PC-9 (cell line): Measurements from ENCODE around the gene BBS9. TPM values are rescaled to one million over a fixed set of nuclear protein-coding genes. Genes with fewer than 3 reads are reported as not detected.

ENCODE experiments used
- BruUV-seq: library from RNA; stranded (reverse); fragments of 400-500 nt; replicated peaks from 2 replicates; lab custom pipeline; 2021; lab: Mats Ljungman, UMichigan
- CTCF ChIA-PET: fragments of 300-600 bp; sonication (Branson Sonifier 250); formaldehyde crosslinking; loops from one replicate; lab custom pipeline; 2022; ENCODE audit warnings: antibody characterized with exemption; lab: Charles Lee
- POLR2A ChIA-PET: fragments of 300-600 bp; sonication (Branson Sonifier 250); formaldehyde crosslinking; loops from one replicate; lab custom pipeline; 2022; ENCODE audit warnings: antibody characterized with exemption; ENCODE audit not compliant: unreplicated experiment; lab: Charles Lee
- DNase-seq, 2 experiments: peaks; one replicate each; pipeline versions ENCODE4 v3.0.0 to v3.0.0-alpha.2; 2015 to 2022; ENCODE audit warnings: mixed read lengths in 1 of 2
- H2AFZ ChIP-seq: fragments of 200-600 bp; sonication (generic); 2 replicates; pipeline ENCODE4 v1.8.1; 2017; ENCODE audit warnings: antibody characterized with exemption
- H3F3A ChIP-seq: fragments of 200-600 bp; sonication (generic); 2 replicates; pipeline ENCODE4 v1.8.1; 2017; ENCODE audit warnings: antibody characterized with exemption, mild to moderate bottlenecking, low read depth; ENCODE audit not compliant: insufficient read depth
- H3K27ac ChIP-seq: fragments of 200-600 bp; sonication (generic); 2 replicates; pipeline ENCODE4 v1.6.1; 2016; ENCODE audit warnings: mixed run types
- H3K27me3 ChIP-seq: fragments of 200-600 bp; sonication (generic); 2 replicates; pipeline ENCODE4 v1.6.1; 2016; ENCODE audit warnings: low read depth, mixed run types; ENCODE audit not compliant: insufficient read depth
- H3K36me3 ChIP-seq: fragments of 200-600 bp; sonication (generic); 2 replicates; pipeline ENCODE4 v1.6.1; 2016; ENCODE audit warnings: low read depth, mixed run types
- H3K4me1 ChIP-seq: fragments of 200-600 bp; sonication (generic); replicated peaks from 2 replicates; pipeline ENCODE4 v1.6.1; 2016; ENCODE audit warnings: mixed run types; ENCODE audit not compliant: insufficient read depth
- H3K4me2 ChIP-seq: fragments of 200-600 bp; sonication (generic); 2 replicates; pipeline ENCODE4 v1.6.1; 2017; ENCODE audit warnings: mixed run types
- H3K4me3 ChIP-seq: fragments of 200-600 bp; sonication (generic); 2 replicates; pipeline ENCODE4 v1.6.1; 2016; ENCODE audit warnings: mixed run types
- H3K79me2 ChIP-seq: fragments of 200-600 bp; sonication (generic); 2 replicates; pipeline ENCODE4 v1.6.1; 2017; ENCODE audit warnings: low read depth, mixed run types
- H3K9me2 ChIP-seq: fragments of 200-600 bp; sonication (generic); 2 replicates; pipeline ENCODE4 v1.8.1; 2017; ENCODE audit warnings: mild to moderate bottlenecking; ENCODE audit not compliant: insufficient read depth
- H3K9me3 ChIP-seq: fragments of 200-600 bp; sonication (generic); 2 replicates; pipeline ENCODE4 v1.8.1; 2016; ENCODE audit warnings: low read depth; ENCODE audit not compliant: insufficient read depth
- H4K20me1 ChIP-seq: fragments of 200-600 bp; sonication (generic); 2 replicates; pipeline ENCODE4 v1.8.1; 2017; ENCODE audit not compliant: insufficient read depth
- CTCF ChIP-seq: fragments of 200-600 bp; sonication (generic); conservative IDR thresholded peaks from 2 replicates; pipeline ENCODE4 v1.6.1; 2017; ENCODE audit warnings: mixed run types, antibody characterized with exemption, mild to moderate bottlenecking, moderate library complexity
- EZH2 ChIP-seq: fragments of 200-600 bp; sonication (generic); IDR thresholded peaks from 2 replicates; pipeline ENCODE4 v1.8.0; 2017; ENCODE audit warnings: antibody characterized with exemption, low read depth
- intact Hi-C: fragments of 100-400 bp; cut with micrococcal nuclease; formaldehyde crosslinking; loops from one replicate; pipeline ENCODE4 v1.10.0; 2022; ENCODE audit not compliant: unreplicated experiment
- total RNA-seq: library from RNA; stranded (reverse); gene quantifications from 2 replicates; pipeline ENCODE4 v1.2.3, GENCODE V29; 2021

BBS9 gene
- total RNA-seq, 1 experiment from 2014 or later = 12.4 TPM

DNA sequence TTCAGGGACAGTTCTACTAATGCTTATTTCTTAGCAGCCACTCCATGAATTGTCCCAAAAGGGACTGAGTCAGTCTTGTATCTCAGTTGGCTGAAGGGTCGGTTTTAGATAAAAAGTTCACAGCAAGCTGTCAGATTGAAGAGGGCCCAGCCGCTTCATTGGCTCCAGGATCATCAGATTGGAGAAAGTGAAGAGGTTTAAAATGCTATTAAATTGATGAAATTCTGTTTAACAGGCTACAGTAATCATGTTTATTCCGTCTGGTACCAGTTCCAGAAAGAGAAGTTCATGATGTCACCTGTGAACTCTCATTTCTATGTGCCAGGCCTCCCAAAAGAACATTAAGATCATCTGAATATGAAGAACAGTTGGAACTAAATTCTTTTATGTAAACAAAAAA, 481.6 kb downstream of the BBS9 start:
- H3K36me3 ChIP-seq = no peaks in the 10 kb centered on the region
- 0 out of 2 replicates have a peak, but pooled peaks cover 4% of the 10 kb centered on the region for H3K9me2 ChIP-seq
- H2AFZ ChIP-seq = no peak overlapping the region
- H3K79me2 ChIP-seq = no peaks in the 10 kb centered on the region
- no TSS peak for BruUV-seq
- POLR2A ChIA-PET = no interaction called here
- H3K9me3 ChIP-seq = no peaks in the 10 kb centered on the region
- H3K4me2 ChIP-seq = no peak overlapping the region
- H3K4me1 ChIP-seq = no peaks in the 10 kb centered on the region
- H3K27ac ChIP-seq = no peak overlapping the region
- intact Hi-C loops = no loop called here
- no peaks in the 10 kb centered on the region for H3F3A ChIP-seq
- TF ChIP-seq CTCF (no peak), EZH2 (no peak)
- no peaks in the 10 kb centered on the region for H3K27me3 ChIP-seq
- H3K4me3 ChIP-seq = no peak overlapping the region
- CTCF ChIA-PET = no interaction called here
- DNase-seq = no peak
- no peaks in the 10 kb centered on the region for H4K20me1 ChIP-seq

- BruUV-seq = no TSS peak
- intact Hi-C loops = no loop called here
- no peak for TF ChIP-seq CTCF
- no peak for TF ChIP-seq EZH2
Observed at GRCh38 chr7:33612442-33612841, 483.1 kb downstream of the BBS9 start.

DNA sequence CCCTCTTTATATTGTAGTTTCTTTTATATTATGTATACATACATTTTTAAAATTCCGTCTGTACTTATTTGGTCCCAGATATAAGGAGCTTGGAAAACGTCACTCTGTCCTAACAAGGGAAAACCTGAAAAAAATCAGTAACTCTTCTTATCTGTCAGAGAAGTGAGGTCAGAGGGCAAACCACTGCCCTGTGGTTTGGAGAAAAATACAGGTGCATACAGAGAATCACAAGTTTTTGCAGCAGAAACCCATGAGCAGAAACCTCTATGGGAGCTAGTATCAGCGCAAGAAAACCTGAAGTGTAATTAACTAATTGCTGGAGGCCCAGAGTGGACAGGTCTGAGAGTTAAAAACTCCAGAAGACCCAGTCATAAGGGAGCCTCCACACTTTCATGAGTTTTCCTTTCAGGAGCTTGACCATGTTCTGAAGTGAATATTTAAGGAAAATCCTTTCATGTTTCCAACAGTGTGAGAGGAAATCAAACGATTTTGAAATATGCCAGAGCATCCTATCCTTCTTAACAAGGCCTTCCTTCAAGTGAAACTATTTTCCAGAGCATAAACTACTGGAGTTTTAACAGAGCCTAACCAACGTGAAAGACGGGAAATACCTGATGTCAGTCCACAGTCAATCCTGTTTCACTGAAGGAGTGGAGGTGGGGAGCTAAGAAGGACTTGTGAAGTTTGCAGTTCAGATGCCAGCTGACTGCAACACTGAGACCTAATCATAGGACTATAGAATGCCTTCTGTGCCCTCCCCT, 485.2 kb downstream of the BBS9 start:
- no peaks in the 10 kb centered on the region for H4K20me1 ChIP-seq
- no peak overlapping the region for H3K4me3 ChIP-seq
- H2AFZ ChIP-seq = no peak overlapping the region
- DNase-seq = peak in 1 of 2 experiments; percentile 38
- no peaks in the 10 kb centered on the region for H3K27me3 ChIP-seq
- no peaks in the 10 kb centered on the region for H3K9me3 ChIP-seq
- TF ChIP-seq EZH2 = no peak
- no peak for TF ChIP-seq CTCF
- no peaks in the 10 kb centered on the region for H3K79me2 ChIP-seq
- no peaks in the 10 kb centered on the region for H3K9me2 ChIP-seq
- H3K27ac ChIP-seq = no peak overlapping the region
- ChIA-PET POLR2A (no interaction called here), CTCF (no interaction called here)
- intact Hi-C loops = no loop called here
- no peaks in the 10 kb centered on the region for H3K4me1 ChIP-seq
- BruUV-seq = no TSS peak
- no peak overlapping the region for H3K4me2 ChIP-seq
- no peaks in the 10 kb centered on the region for H3K36me3 ChIP-seq
- no peaks in the 10 kb centered on the region for H3F3A ChIP-seq

More at GRCh38 chr7:33612442-33612841, 483.1 kb downstream of the BBS9 start:
- Histone ChIP-seq H3K27ac (no peak overlapping the region), H3K4me2 (no peak overlapping the region), H3K4me3 (no peak overlapping the region), H3K36me3 (no peaks in the 10 kb centered on the region), H3F3A (no peaks in the 10 kb centered on the region), H3K79me2 (no peaks in the 10 kb centered on the region), H3K27me3 (no peaks in the 10 kb centered on the region), H3K9me2 (0 out of 2 replicates have a peak, but pooled peaks cover 4% of the 10 kb centered on the region), H3K9me3 (no peaks in the 10 kb centered on the region), H2AFZ (no peak overlapping the region), H4K20me1 (no peaks in the 10 kb centered on the region), H3K4me1 (no peaks in the 10 kb centered on the region)
- CTCF ChIA-PET = no interaction called here
- POLR2A ChIA-PET = no interaction called here
- no peak for DNase-seq
